ENCODE results near the gene TRAF3IP1.

- no peak for TF ChIP-seq CTCF (IDR thresholded peaks at IDR 0.05)
- no peak for TF ChIP-seq POLR2A (IDR thresholded peaks at IDR 0.05)
These were observed 100.1 kb downstream of the TRAF3IP1 start for GRCh38 chr2:238420442-238420841.
